SU-DHL-6 (cell line): Measurements from ENCODE around the gene TMPRSS12.
"Not testable (repeated sequence)": the region's sequence is repeated elsewhere in the genome, so short reads cannot be mapped to it uniquely, and the experiment has no call there.

Experiments
- H2AFZ ChIP-seq: fragments of 200-600 bp; sonication (generic); 2 replicates; pipeline ENCODE4 v1.6.1; 2014; ENCODE audit warnings: low read depth, mild to moderate bottlenecking, moderate library complexity, mixed read lengths, antibody characterized with exemption, low read length; ENCODE audit not compliant: severe bottlenecking
- H3F3A ChIP-seq: fragments of 200-600 bp; shearing (Covaris generic); 2 replicates; pipeline ENCODE4 v1.6.0; 2016; ENCODE audit warnings: antibody characterized with exemption, mild to moderate bottlenecking; ENCODE audit not compliant: insufficient read depth
- H3K27ac ChIP-seq: fragments of 200-600 bp; sonication (generic); 2 replicates; pipeline ENCODE4 v1.5.1; 2016; ENCODE audit warnings: low read depth, mild to moderate bottlenecking, low read length, moderate library complexity, mixed read lengths
- H3K27me3 ChIP-seq: fragments of 200-600 bp; sonication (generic), shearing (Covaris generic); 2 replicates; pipeline ENCODE4 v1.6.0; 2014; ENCODE audit warnings: mild to moderate bottlenecking, low read length
- H3K36me3 ChIP-seq: fragments of 200-600 bp; sonication (generic); 2 replicates; pipeline ENCODE4 v1.6.1; 2014; ENCODE audit warnings: mild to moderate bottlenecking, low read length, mixed read lengths
- H3K4me2 ChIP-seq: fragments of 300-600, 200-600 bp; shearing (Covaris generic), sonication (generic); 2 replicates; pipeline ENCODE4 v1.6.0; 2014; ENCODE audit warnings: low read length, low read depth, mild to moderate bottlenecking; ENCODE audit not compliant: poor library complexity, severe bottlenecking
- H3K4me3 ChIP-seq: fragments of 200-600 bp; sonication (generic); 2 replicates; pipeline ENCODE4 v1.5.1; 2014; ENCODE audit warnings: antibody characterized with exemption, low read length, mild to moderate bottlenecking, mixed read lengths; ENCODE audit not compliant: insufficient read depth, poor library complexity, severe bottlenecking
- H3K79me2 ChIP-seq: fragments of 200-600 bp; sonication (generic); 2 replicates; pipeline ENCODE4 v1.6.1; 2014; ENCODE audit warnings: mild to moderate bottlenecking, low read length, moderate library complexity; ENCODE audit not compliant: insufficient read depth
- H3K9ac ChIP-seq: fragments of 200-600 bp; sonication (generic); 2 replicates; pipeline ENCODE4 v1.7.0; 2014; ENCODE audit warnings: mild to moderate bottlenecking, low read length
- H3K9me2 ChIP-seq: fragments of 200-600 bp; sonication (generic); replicated peaks from 2 replicates; pipeline ENCODE4 v1.6.1; 2014; ENCODE audit warnings: low read length; ENCODE audit not compliant: insufficient read depth
- H3K9me3 ChIP-seq: fragments of 200-600 bp; sonication (generic); 2 replicates; pipeline ENCODE4 v1.6.1; 2014; ENCODE audit warnings: low read length, mixed read lengths; ENCODE audit not compliant: insufficient read depth
- H4K20me1 ChIP-seq: fragments of 200-600 bp; sonication (generic); 2 replicates; pipeline ENCODE4 v1.6.1; 2014; ENCODE audit warnings: low read depth, mild to moderate bottlenecking, antibody characterized with exemption, low read length, moderate library complexity, mixed read lengths
- CTCF ChIP-seq: fragments of 200-600 bp; sonication (generic); IDR thresholded peaks from one replicate; pipeline ENCODE4 v1.5.1; 2017; ENCODE audit warnings: antibody characterized with exemption, mild to moderate bottlenecking, low read length, moderate library complexity; ENCODE audit not compliant: insufficient read depth, poor library complexity, severe bottlenecking
- EZH2phosphoT487 ChIP-seq: fragments of 200-600 bp; sonication (generic), shearing (Covaris generic); conservative IDR thresholded peaks from 2 replicates; pipeline ENCODE4 v1.6.1; 2018; ENCODE audit warnings: mild to moderate bottlenecking, antibody characterized with exemption, low read length, moderate library complexity, mixed read lengths

Gene TMPRSS12

GRCh38 chr12:50806176-50806575, 36.5 kb upstream of the TMPRSS12 start:
- Histone ChIP-seq H3K9ac (no peak overlapping the region), H3K27me3 (no peaks in the 10 kb centered on the region), H3K4me2 (no peak overlapping the region), H3K9me3 (0 out of 2 replicates have a peak, but pooled peaks cover 3% of the 10 kb centered on the region), H3K27ac (no peak overlapping the region), H2AFZ (no peak overlapping the region), H3K4me3 (no peak overlapping the region), H3K36me3 (peaks cover 13% of the 10 kb centered on the region; the same call in 1 of the 2 replicates), H4K20me1 (no peaks in the 10 kb centered on the region), H3K79me2 (0 out of 2 replicates have a peak, but pooled peaks cover 3% of the 10 kb centered on the region), H3F3A (peaks cover 5% of the 10 kb centered on the region), H3K9me2 (no peaks in the 10 kb centered on the region)
- TF ChIP-seq CTCF (no peak), EZH2phosphoT487 (no peak)

- H3K4me3 ChIP-seq, H2AFZ ChIP-seq, H3K9ac ChIP-seq, H3K36me3 ChIP-seq, H3K9me3 ChIP-seq, H3K79me2 ChIP-seq, H3F3A ChIP-seq, H3K27ac ChIP-seq, H3K27me3 ChIP-seq, H3K9me2 ChIP-seq, H3K4me2 ChIP-seq, H4K20me1 ChIP-seq: not testable (repeated sequence)
These were observed 33.6 kb upstream of the TMPRSS12 start for GRCh38 chr12:50809131-50809530.

- not testable (repeated sequence) for H3K4me3 ChIP-seq, H3K4me2 ChIP-seq, H3K9me3 ChIP-seq, H3K27me3 ChIP-seq, H3K79me2 ChIP-seq, H3K9ac ChIP-seq, H4K20me1 ChIP-seq, H3F3A ChIP-seq, H2AFZ ChIP-seq, H3K27ac ChIP-seq, H3K9me2 ChIP-seq
- H3K36me3 ChIP-seq: peaks cover 16% of the 10 kb centered on the region; the same call in 1 of the 2 replicates
These were observed 27.8 kb upstream of the TMPRSS12 start for GRCh38 chr12:50814921-50815320.

GRCh38 chr12:50820177-50820576, 22.5 kb upstream of the TMPRSS12 start:
- H3K9me2 ChIP-seq: no peaks in the 10 kb centered on the region
- H4K20me1 ChIP-seq: no peaks in the 10 kb centered on the region
- TF ChIP-seq CTCF (no peak), EZH2phosphoT487 (no peak)
- H3F3A ChIP-seq: peaks cover 12% of the 10 kb centered on the region; the same call in 1 of the 2 replicates
- no peaks in the 10 kb centered on the region for H3K27me3 ChIP-seq
- no peaks in the 10 kb centered on the region for H3K79me2 ChIP-seq
- no peak overlapping the region for H2AFZ ChIP-seq
- no peak overlapping the region for H3K9ac ChIP-seq
- peaks cover 22% of the 10 kb centered on the region; the same call in 1 of the 2 replicates for H3K36me3 ChIP-seq
- no peak overlapping the region for H3K4me3 ChIP-seq
- no peak overlapping the region for H3K4me2 ChIP-seq
- H3K27ac ChIP-seq: no peak overlapping the region
- H3K9me3 ChIP-seq: no peaks in the 10 kb centered on the region
